ENCODE data around the gene FBH1. TPM values are rescaled to one million over a fixed set of nuclear protein-coding genes. Genes with fewer than 3 reads are reported as not detected.

The FBH1 gene
- polyA plus RNA-seq, 1 donor from 2014 or later, result 41.1 TPM

GRCh38 chr10:5963591-5963990, 73.5 kb downstream of the FBH1 start:
- no peak for TF ChIP-seq MXI1 (conservative IDR thresholded peaks at IDR 0.05; ENCODE audit: poor library complexity, severe bottlenecking)
- TF ChIP-seq TAF1 (IDR thresholded peaks at IDR 0.05; ENCODE audit: low read depth), result no peak
- TF ChIP-seq EZH2 (IDR thresholded peaks at IDR 0.05; ENCODE audit: borderline replicate concordance, insufficient read depth, low read length, poor library complexity, severe bottlenecking), result no peak
- no peak for TF ChIP-seq RAD21 (conservative IDR thresholded peaks at IDR 0.05)
- TF ChIP-seq SMC3 (conservative IDR thresholded peaks at IDR 0.05; ENCODE audit: poor library complexity), result no peak
- TF ChIP-seq CTCF (IDR thresholded peaks at IDR 0.05; ENCODE audit: poor library complexity, severe bottlenecking), result no peak
- no peak overlapping the region for H3K9ac ChIP-seq (ENCODE audit: low read length)
- no peaks in the 10 kb centered on the region for H3K9me2 ChIP-seq (ENCODE audit: insufficient read depth, low read length)
- H3K4me2 ChIP-seq (ENCODE audit: low read length), result no peak overlapping the region
- no peaks in the 10 kb centered on the region for H3K79me2 ChIP-seq (replicated peaks; ENCODE audit: insufficient read depth, low read length)
- H3F3A ChIP-seq (ENCODE audit: insufficient read depth, low read length, poor library complexity, severe bottlenecking), result no peaks in the 10 kb centered on the region
- no peaks in the 10 kb centered on the region for H3K27me3 ChIP-seq (ENCODE audit: insufficient read depth, low read depth, low read length)
- no peak overlapping the region for H2AFZ ChIP-seq (ENCODE audit: low read depth, low read length)
- H3K4me3 ChIP-seq (ENCODE audit: low read length), result no peak overlapping the region
- no peak overlapping the region for H3K27ac ChIP-seq (ENCODE audit: low read length)
- no peaks in the 10 kb centered on the region for H4K20me1 ChIP-seq (ENCODE audit: insufficient read depth)
- H3K9me3 ChIP-seq (ENCODE audit: low read length), result no peaks in the 10 kb centered on the region
- H3K36me3 ChIP-seq (ENCODE audit: insufficient read depth, low read length), result no peaks in the 10 kb centered on the region

DNA sequence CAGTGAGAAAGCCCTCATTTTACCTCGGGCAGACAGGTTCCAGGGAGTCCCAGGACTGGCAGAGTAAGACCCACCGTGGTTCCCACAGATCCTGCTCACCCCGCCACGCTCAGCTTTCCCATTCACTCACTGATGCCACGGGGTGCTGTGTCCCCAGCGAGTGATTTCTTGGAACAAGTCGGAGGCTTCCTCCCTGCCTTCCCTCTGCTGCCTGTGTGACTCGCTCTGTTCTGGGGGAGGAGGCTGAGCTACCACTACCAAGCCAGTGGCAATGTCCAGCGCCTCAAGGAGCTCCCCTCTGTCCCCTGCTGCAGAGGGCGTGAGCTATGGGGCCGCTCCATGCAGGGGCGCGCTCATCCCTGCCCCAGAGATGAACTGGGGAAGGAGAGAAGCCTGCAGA, 74.7 kb downstream of the FBH1 start:
- Histone ChIP-seq H2AFZ (ENCODE audit: low read depth, low read length) (no peak overlapping the region), H3K79me2 (replicated peaks; ENCODE audit: insufficient read depth, low read length) (no peaks in the 10 kb centered on the region), H3K27ac (ENCODE audit: low read length) (no peak overlapping the region), H3K27me3 (ENCODE audit: insufficient read depth, low read depth, low read length) (no peaks in the 10 kb centered on the region), H4K20me1 (ENCODE audit: insufficient read depth) (no peaks in the 10 kb centered on the region), H3K9me2 (ENCODE audit: insufficient read depth, low read length) (no peaks in the 10 kb centered on the region), H3K4me2 (ENCODE audit: low read length) (no peak overlapping the region), H3F3A (ENCODE audit: insufficient read depth, low read length, poor library complexity, severe bottlenecking) (no peaks in the 10 kb centered on the region), H3K36me3 (ENCODE audit: insufficient read depth, low read length) (no peaks in the 10 kb centered on the region), H3K9me3 (ENCODE audit: low read length) (no peaks in the 10 kb centered on the region), H3K4me3 (ENCODE audit: low read length) (no peak overlapping the region), H3K9ac (ENCODE audit: low read length) (no peak overlapping the region)
- no peak for TF ChIP-seq CTCF (IDR thresholded peaks at IDR 0.05; ENCODE audit: poor library complexity, severe bottlenecking)
- no peak for TF ChIP-seq TAF1 (IDR thresholded peaks at IDR 0.05; ENCODE audit: low read depth)
- no peak for TF ChIP-seq MXI1 (conservative IDR thresholded peaks at IDR 0.05; ENCODE audit: poor library complexity, severe bottlenecking)
- no peak for TF ChIP-seq POLR2AphosphoS5 (IDR thresholded peaks at IDR 0.05)
- TF ChIP-seq RAD21 (conservative IDR thresholded peaks at IDR 0.05), result no peak

- Histone ChIP-seq H3F3A (ENCODE audit: insufficient read depth, low read length, poor library complexity, severe bottlenecking) (no peaks in the 10 kb centered on the region), H3K9me3 (ENCODE audit: low read length) (no peaks in the 10 kb centered on the region), H3K79me2 (replicated peaks; ENCODE audit: insufficient read depth, low read length) (no peaks in the 10 kb centered on the region), H3K4me3 (ENCODE audit: low read length) (no peak overlapping the region), H2AFZ (ENCODE audit: low read depth, low read length) (no peak overlapping the region), H3K4me2 (ENCODE audit: low read length) (no peak overlapping the region), H3K27ac (ENCODE audit: low read length) (no peak overlapping the region), H3K36me3 (ENCODE audit: insufficient read depth, low read length) (no peaks in the 10 kb centered on the region), H3K27me3 (ENCODE audit: insufficient read depth, low read depth, low read length) (no peaks in the 10 kb centered on the region), H3K9me2 (ENCODE audit: insufficient read depth, low read length) (no peaks in the 10 kb centered on the region), H3K9ac (ENCODE audit: low read length) (no peak overlapping the region), H4K20me1 (ENCODE audit: insufficient read depth) (no peaks in the 10 kb centered on the region)
- TF ChIP-seq CTCF (IDR thresholded peaks at IDR 0.05; ENCODE audit: poor library complexity, severe bottlenecking), result no peak
- no peak for TF ChIP-seq SMC3 (conservative IDR thresholded peaks at IDR 0.05; ENCODE audit: poor library complexity)
- TF ChIP-seq EP300 (conservative IDR thresholded peaks at IDR 0.05; ENCODE audit: poor library complexity, severe bottlenecking), result no peak
- TF ChIP-seq MXI1 (conservative IDR thresholded peaks at IDR 0.05; ENCODE audit: poor library complexity, severe bottlenecking), result no peak
- TF ChIP-seq EZH2 (IDR thresholded peaks at IDR 0.05; ENCODE audit: borderline replicate concordance, insufficient read depth, low read length, poor library complexity, severe bottlenecking), result no peak
- TF ChIP-seq RAD21 (conservative IDR thresholded peaks at IDR 0.05), result no peak
- TF ChIP-seq TAF1 (IDR thresholded peaks at IDR 0.05; ENCODE audit: low read depth), result no peak
- TF ChIP-seq POLR2AphosphoS5 (IDR thresholded peaks at IDR 0.05), result no peak
- TF ChIP-seq REST (IDR thresholded peaks at IDR 0.05; ENCODE audit: borderline replicate concordance), result no peak
Measured at GRCh38 chr10:5965266-5965665, 75.2 kb downstream of the FBH1 start.

Measured in neural cell (in vitro differentiated cells).